Neural crest cell (in vitro differentiated cells): ENCODE data around the gene PAPPA2. TPM values are rescaled to one million over a fixed set of nuclear protein-coding genes. Genes with fewer than 3 reads are reported as not detected.

Source experiments
- DNase-seq: peaks from one replicate; pipeline ENCODE4 v3.0.0; 2021; ENCODE audit warnings: low read depth, mixed read lengths, low spot score
- H3K27ac Mint-ChIP-seq: one replicate; pipeline ENCODE4 v1.8.0; 2021; ENCODE audit warnings: mild to moderate bottlenecking, mixed read lengths; ENCODE audit not compliant: unreplicated experiment
- H3K27me3 Mint-ChIP-seq: 2 replicates; pipeline ENCODE4 v1.8.0; 2021; ENCODE audit warnings: low read depth, mild to moderate bottlenecking, mixed read lengths
- H3K36me3 Mint-ChIP-seq: 2 replicates; pipeline ENCODE4 v1.8.0; 2021; ENCODE audit warnings: low read depth, mild to moderate bottlenecking, mixed read lengths
- H3K4me1 Mint-ChIP-seq: 2 replicates; pipeline ENCODE4 v1.8.0; 2021; ENCODE audit warnings: mixed read lengths
- H3K4me3 Mint-ChIP-seq: one replicate; pipeline ENCODE4 v1.8.0; 2021; ENCODE audit warnings: mild to moderate bottlenecking, mixed read lengths
- H3K9me3 Mint-ChIP-seq: 2 replicates; pipeline ENCODE4 v1.8.0; 2021; ENCODE audit warnings: mixed read lengths
- CTCF ChIP-seq: fragments of 200-600 bp; sonication (generic); conservative IDR thresholded peaks from 2 replicates; pipeline ENCODE4 v1.5.0; 2021; ENCODE audit warnings: antibody characterized with exemption, mild to moderate bottlenecking
- total RNA-seq: library from RNA; stranded (reverse); gene quantifications from 2 replicates; pipeline ENCODE4 v1.2.1, GENCODE V29; 2021

PAPPA2 gene
- total RNA-seq, 1 donor from 2014 or later, result 0.79 TPM

- Mint-ChIP-seq H3K4me1 (no peaks in the 10 kb centered on the region), H3K27ac (no peak overlapping the region), H3K9me3 (no peaks in the 10 kb centered on the region), H3K4me3 (no peak overlapping the region), H3K36me3 (no peaks in the 10 kb centered on the region), H3K27me3 (no peaks in the 10 kb centered on the region)
- DNase-seq, result no peak
- TF ChIP-seq CTCF, result no peak
These were observed 17.0 kb downstream of the PAPPA2 start for GRCh38 chr1:176479971-176480370.

GRCh38 chr1:176480750-176481149 lies 17.8 kb downstream of the PAPPA2 start:
- no peaks in the 10 kb centered on the region for H3K36me3 Mint-ChIP-seq
- no peaks in the 10 kb centered on the region for H3K9me3 Mint-ChIP-seq
- no peak for TF ChIP-seq CTCF
- no peak for DNase-seq
- no peaks in the 10 kb centered on the region for H3K27me3 Mint-ChIP-seq
- H3K4me1 Mint-ChIP-seq, result no peaks in the 10 kb centered on the region
- no peak overlapping the region for H3K4me3 Mint-ChIP-seq
- no peak overlapping the region for H3K27ac Mint-ChIP-seq

GRCh38 chr1:176485083-176485482 lies 22.1 kb downstream of the PAPPA2 start:
- no peak for TF ChIP-seq CTCF
- no peak for DNase-seq

GRCh38 chr1:176494436-176494835 lies 31.5 kb downstream of the PAPPA2 start:
- H3K4me1 Mint-ChIP-seq, result no peaks in the 10 kb centered on the region
- H3K4me3 Mint-ChIP-seq, result no peak overlapping the region
- H3K27ac Mint-ChIP-seq, result no peak overlapping the region
- H3K36me3 Mint-ChIP-seq, result no peaks in the 10 kb centered on the region
- no peaks in the 10 kb centered on the region for H3K9me3 Mint-ChIP-seq
- no peak for TF ChIP-seq CTCF
- DNase-seq, result no peak
- no peaks in the 10 kb centered on the region for H3K27me3 Mint-ChIP-seq

More at GRCh38 chr1:176485083-176485482, 22.1 kb downstream of the PAPPA2 start:
- Mint-ChIP-seq H3K27me3 (no peaks in the 10 kb centered on the region), H3K27ac (no peak overlapping the region), H3K4me3 (no peak overlapping the region), H3K9me3 (no peaks in the 10 kb centered on the region), H3K4me1 (no peaks in the 10 kb centered on the region), H3K36me3 (no peaks in the 10 kb centered on the region)

GRCh38 chr1:176499671-176500070 lies 36.7 kb downstream of the PAPPA2 start:
- Mint-ChIP-seq H3K36me3 (no peaks in the 10 kb centered on the region), H3K27me3 (peaks cover 2% of the 10 kb centered on the region), H3K4me3 (no peak overlapping the region), H3K27ac (no peak overlapping the region), H3K9me3 (no peaks in the 10 kb centered on the region), H3K4me1 (no peaks in the 10 kb centered on the region)
- DNase-seq, result no peak
- TF ChIP-seq CTCF, result no peak

GRCh38 chr1:176501599-176501998 lies 38.6 kb downstream of the PAPPA2 start:
- no peak for TF ChIP-seq CTCF
- DNase-seq, result no peak
- no peaks in the 10 kb centered on the region for H3K4me1 Mint-ChIP-seq
- no peak overlapping the region for H3K4me3 Mint-ChIP-seq
- no peaks in the 10 kb centered on the region for H3K36me3 Mint-ChIP-seq
- peaks cover 2% of the 10 kb centered on the region for H3K9me3 Mint-ChIP-seq
- peaks cover 14% of the 10 kb centered on the region for H3K27me3 Mint-ChIP-seq
- no peak overlapping the region for H3K27ac Mint-ChIP-seq
